Stomach (tissue), 9 donors: ENCODE results near the gene EMP1. TPM values are rescaled to one million over a fixed set of nuclear protein-coding genes. Genes with fewer than 3 reads are reported as not detected.

Experiments
- DNase-seq, 2 donors: peaks; one replicate each; pipeline versions ENCODE4 v3.0.0 to v3.0.0-alpha.2; 2013 to 2019
- H3K27ac ChIP-seq, 5 donors: fragments of 200-600 bp in 4 of 5; sonication (generic) in 4 of 5; one replicate each; pipeline ENCODE4 v1.5.1; 2013 to 2019; ENCODE audit warnings: mild to moderate bottlenecking in 1 of 5, moderate library complexity in 1 of 5
- H3K27me3 ChIP-seq, 3 donors: fragments of 200-600 bp; sonication (generic); one replicate each; pipeline ENCODE4 v1.5.1; 2017 to 2019; ENCODE audit warnings: mixed run types in 1 of 3
- H3K36me3 ChIP-seq, 4 donors: fragments of 200-600 bp; sonication (generic); 1 replicate in 3 of 4; 2 replicates in 1 of 4; pipeline ENCODE4 v1.5.1; 2016 to 2019
- H3K4me1 ChIP-seq, 4 donors: fragments of 200-600 bp; sonication (generic); one replicate each; pipeline ENCODE4 v1.5.1; 2016 to 2019
- H3K4me3 ChIP-seq, 4 donors: fragments of 200-600 bp; sonication (generic) in 3 of 4; one replicate each; pipeline ENCODE4 v1.5.1; 2016 to 2019; ENCODE audit warnings: mild to moderate bottlenecking in 1 of 4
- H3K9me3 ChIP-seq, 4 donors: fragments of 200-600 bp; sonication (generic); one replicate each; pipeline ENCODE4 v1.5.1; 2016 to 2019
- CTCF ChIP-seq, 7 experiments: fragments of 450-650 bp in 4 of 7; fragments of 200-600 bp in 3 of 7; sonication (generic) in 3 of 7; IDR thresholded peaks; one replicate each; pipeline ENCODE4 v1.5.1; 2016 to 2019; ENCODE audit warnings: antibody characterized with exemption in 7 of 7, control low read depth in 2 of 7, mild to moderate bottlenecking in 1 of 7
- EP300 ChIP-seq: sonication (generic); formaldehyde crosslinking; IDR thresholded peaks from one replicate; pipeline ENCODE4 v1.6.1; 2017; ENCODE audit warnings: antibody characterized with exemption
- POLR2A ChIP-seq, 4 donors: fragments of 450-650 bp; IDR thresholded peaks; one replicate each; pipeline ENCODE4 v1.6.1; 2016; ENCODE audit warnings: antibody characterized with exemption in 4 of 4, control low read depth in 2 of 4, mild to moderate bottlenecking in 1 of 4, moderate library complexity in 1 of 4
- POLR2AphosphoS5 ChIP-seq, 3 donors: sonication (generic); formaldehyde crosslinking; IDR thresholded peaks; one replicate each; pipeline ENCODE4 v1.6.1; 2016; ENCODE audit warnings: antibody characterized with exemption in 3 of 3
- WGBS, 5 donors: extraction: QIAGEN DNeasy Blood & Tissue Kit in 3 of 5; methylation state at CpG; one replicate each; pipeline versions ENCODE4 v1.1.5 to v1.1.7; 2013 to 2018; 5-methylcytosine and 5-hydroxymethylcytosine counted together
- intact Hi-C: fragments of 100-400 bp; cut with DNase I; formaldehyde crosslinking; loops from one replicate; pipeline ENCODE4 v1.15.1; 2023; ENCODE audit warnings: low total_unique reads
- polyA plus RNA-seq, 3 donors: library from polyadenylated mRNA; stranded (reverse); fragments of 200-250 nt; gene quantifications; one replicate each; pipeline ENCODE4 v1.2.3, GENCODE V29; 2013
- total RNA-seq, 5 donors: library from RNA; depleted of rRNA; stranded (reverse); fragments of >200 nt; gene quantifications; one replicate each; pipeline versions ENCODE4 v1.1.0 to v1.2.3, GENCODE V29; 2014 to 2016
- donor health status: healthy with polysubstance abuse.
- donor health status: Bipolar disorder and iron deficiency.
- donor health status: healthy.

EMP1 gene
- total and polyA plus RNA-seq, 8 donors: 6.2 to 209 (median 21.8) TPM

GRCh38 chr12:13215056-13215455 lies 18.5 kb downstream of the EMP1 start:
- Histone ChIP-seq H3K27me3 (no peaks in the 10 kb centered on the region), H3K4me3 (no peak overlapping the region), H3K9me3 (peaks cover 0 to 4% (median 0%) of the 10 kb centered on the region in 4 donors), H3K27ac (no peak overlapping the region), H3K36me3 (peaks cover 11 to 64% (median 46%) of the 10 kb centered on the region in 4 donors), H3K4me1 (peaks cover 4 to 25% (median 11%) of the 10 kb centered on the region in 4 donors)
- DNase-seq: no peak
- intact Hi-C loops: no loop called here
- WGBS, 5 donors: 88 to 95% (median 93%) methylated on average over 4 of the region's 4 CpGs
- TF ChIP-seq POLR2A (IDR thresholded peaks at IDR 0.05) (no peak), POLR2AphosphoS5 (IDR thresholded peaks at IDR 0.05) (no peak), CTCF (IDR thresholded peaks at IDR 0.05) (no peak), EP300 (no peak)

GRCh38 chr12:13218641-13219040 lies 22.1 kb downstream of the EMP1 start:
- Histone ChIP-seq H3K4me1 (peaks cover 0 to 7% (median 4%) of the 10 kb centered on the region in 4 donors), H3K27me3 (no peaks in the 10 kb centered on the region), H3K9me3 (peaks cover 0 to 4% (median 0%) of the 10 kb centered on the region in 4 donors), H3K36me3 (peaks cover 7 to 49% (median 37%) of the 10 kb centered on the region in 4 donors), H3K4me3 (no peak overlapping the region), H3K27ac (no peak overlapping the region)
- 82 to 95% (median 91%) methylated on average over 3 of the region's 3 CpGs for WGBS, 5 donors
- intact Hi-C loops: no loop called here
- TF ChIP-seq POLR2A (IDR thresholded peaks at IDR 0.05): no peak
- TF ChIP-seq POLR2AphosphoS5 (IDR thresholded peaks at IDR 0.05): no peak
- TF ChIP-seq EP300: no peak
- TF ChIP-seq CTCF (IDR thresholded peaks at IDR 0.05): no peak
- no peak for DNase-seq

- 78 to 91% (median 87%) methylated on average over 3 of the region's 3 CpGs for WGBS, 5 donors
- no peaks in the 10 kb centered on the region for H3K27me3 ChIP-seq
Observed at GRCh38 chr12:13219320-13219719, 22.8 kb downstream of the EMP1 start.

GRCh38 chr12:13220838-13221237 lies 24.3 kb downstream of the EMP1 start:
- peaks cover 0 to 3% (median 0%) of the 10 kb centered on the region in 4 donors for H3K9me3 ChIP-seq
- peaks cover 3 to 27% (median 15%) of the 10 kb centered on the region in 4 donors for H3K36me3 ChIP-seq
- intact Hi-C loops: no loop called here
- no peak overlapping the region for H3K27ac ChIP-seq
- WGBS, 5 donors: 75 to 86% (median 84%) methylated on average over 3 of the region's 3 CpGs
- no peak overlapping the region for H3K4me3 ChIP-seq
- no peaks in the 10 kb centered on the region for H3K27me3 ChIP-seq
- H3K4me1 ChIP-seq: peaks cover 0 to 7% (median 4%) of the 10 kb centered on the region in 4 donors
- DNase-seq: no peak
- TF ChIP-seq POLR2A (IDR thresholded peaks at IDR 0.05): no peak
- no peak for TF ChIP-seq EP300
- TF ChIP-seq POLR2AphosphoS5 (IDR thresholded peaks at IDR 0.05): no peak
- TF ChIP-seq CTCF (IDR thresholded peaks at IDR 0.05): no peak

More at GRCh38 chr12:13219320-13219719, 22.8 kb downstream of the EMP1 start:
- H3K9me3 ChIP-seq: peaks cover 0 to 4% (median 0%) of the 10 kb centered on the region in 4 donors
- H3K36me3 ChIP-seq: peaks cover 7 to 42% (median 30%) of the 10 kb centered on the region in 4 donors
- H3K4me3 ChIP-seq: no peak overlapping the region
- H3K27ac ChIP-seq: no peak overlapping the region
- TF ChIP-seq POLR2AphosphoS5 (IDR thresholded peaks at IDR 0.05): no peak
- no peak for TF ChIP-seq CTCF (IDR thresholded peaks at IDR 0.05)
- no peak for TF ChIP-seq EP300
- no peak for TF ChIP-seq POLR2A (IDR thresholded peaks at IDR 0.05)
- DNase-seq: no peak
- H3K4me1 ChIP-seq: peaks cover 0 to 7% (median 4%) of the 10 kb centered on the region in 4 donors
- intact Hi-C loops: no loop called here
